K562 (cell line): ENCODE measurements around the gene OR2T5. TPM values are rescaled to one million over a fixed set of nuclear protein-coding genes. Genes with fewer than 3 reads are reported as not detected.
"Not testable (repeated sequence)": the region's sequence is repeated elsewhere in the genome, so short reads cannot be mapped to it uniquely, and the experiment has no call there.

Experiments used
- ATAC-seq: fragments of 200-7000 bp; cut with Tn5 transposase; 3 replicates; pipeline ENCODE4 v1.9.1; 2020; ENCODE audit warnings: moderate library complexity
- BruUV-seq: library from RNA; stranded (reverse); fragments of 400-500 nt; replicated peaks from 2 replicates; lab custom pipeline; 2021; lab: Mats Ljungman, UMichigan
- CTCF ChIA-PET: fragments of 300-600 bp; formaldehyde crosslinking; extraction: SDS; loops from one replicate; lab custom pipeline; 2021; ENCODE audit warnings: low intra/inter-chr PET ratio; lab: Yijun Ruan, JAX
- POLR2A ChIA-PET: fragments of 300-600, 350-650 bp; sonication (Branson Sonifier 250); formaldehyde crosslinking; extraction: SDS; loops from one replicate; lab custom pipeline; 2021; ENCODE audit warnings: antibody characterized with exemption, inconsistent platforms; lab: Yijun Ruan, JAX
- DNase-seq, 4 experiments: peaks; one replicate each; pipeline versions ENCODE4 v3.0.0 to v3.0.0-alpha.2; 2011 to 2018; ENCODE audit warnings: low spot score in 3 of 4, mixed read lengths in 3 of 4; ENCODE audit errors: extremely low read depth in 1 of 4
- FAIRE-seq: peaks from 2 replicates; lab custom pipeline; 2011; peaks lifted over from hg19 to GRCh38; lab: Jason Lieb, UNC
- H2AFZ ChIP-seq: 2 replicates; pipeline ENCODE4 v1.6.0; 2011; ENCODE audit warnings: low read depth, low read length, control low read depth, inconsistent platforms
- H3K27ac ChIP-seq: fragments of 200-600 bp; 3 replicates; pipeline ENCODE4 v1.8.0; 2011; ENCODE audit warnings: low read depth, mild to moderate bottlenecking, control low read depth, inconsistent platforms, low read length, moderate library complexity, mixed read lengths; ENCODE audit errors: extremely low read depth
- H3K27me3 ChIP-seq, 2 experiments: fragments of 300-600 bp in 1 of 2; 2 replicates in 1 of 2; 3 replicates in 1 of 2; pipeline versions ENCODE4 v1.6.0 to v1.8.0; 2011; ENCODE audit warnings: inconsistent platforms in 2 of 2, low read length in 2 of 2, mild to moderate bottlenecking in 1 of 2, mixed read lengths in 1 of 2, moderate library complexity in 1 of 2; ENCODE audit not compliant: control insufficient read depth in 2 of 2, insufficient read depth in 2 of 2
- H3K36me3 ChIP-seq: fragments of 300-600 bp; 3 replicates; pipeline ENCODE4 v1.8.0; 2011; ENCODE audit warnings: mild to moderate bottlenecking, low read length, inconsistent platforms; ENCODE audit not compliant: control insufficient read depth, insufficient read depth
- H3K4me1 ChIP-seq, 2 experiments: fragments of 200-600 bp in 1 of 2; replicated peaks in 1 of 2; 2 replicates in 1 of 2; 3 replicates in 1 of 2; pipeline versions ENCODE4 v1.5.1 to v1.8.0; 2011; ENCODE audit warnings: inconsistent platforms in 2 of 2, low read length in 2 of 2, mild to moderate bottlenecking in 1 of 2, mixed read lengths in 1 of 2, moderate library complexity in 1 of 2; ENCODE audit not compliant: control insufficient read depth in 2 of 2, insufficient read depth in 2 of 2
- H3K4me2 ChIP-seq: 2 replicates; pipeline ENCODE4 v1.6.1; 2011; ENCODE audit warnings: low read length, control low read depth, inconsistent platforms, mixed read lengths; ENCODE audit not compliant: insufficient read depth
- H3K4me3 ChIP-seq: fragments of 200-600 bp; sonication (generic), shearing (Covaris generic); 2 replicates; pipeline ENCODE4 v1.5.1; 2016; ENCODE audit warnings: control low read depth, inconsistent platforms
- H3K79me2 ChIP-seq: fragments of 200-600 bp; 3 replicates; pipeline ENCODE4 v1.8.0; 2011; ENCODE audit warnings: low read length, inconsistent platforms; ENCODE audit not compliant: control insufficient read depth, insufficient read depth
- H3K9ac ChIP-seq, 2 experiments: 2 replicates each; pipeline versions ENCODE4 v1.6.0 to v1.6.1; 2011; ENCODE audit warnings: low read depth in 2 of 2, low read length in 2 of 2, control low read depth in 1 of 2, inconsistent platforms in 1 of 2, mild to moderate bottlenecking in 1 of 2, mixed read lengths in 1 of 2; ENCODE audit not compliant: insufficient read depth in 1 of 2
- H3K9me1 ChIP-seq: one replicate; pipeline ENCODE4 v1.6.0; 2011; ENCODE audit warnings: inconsistent platforms, mild to moderate bottlenecking, low read length, moderate library complexity; ENCODE audit not compliant: control insufficient read depth, insufficient read depth
- H3K9me3 ChIP-seq: replicated peaks from 2 replicates; pipeline ENCODE4 v1.5.1; 2011; ENCODE audit warnings: low read depth, low read length, inconsistent platforms; ENCODE audit not compliant: control insufficient read depth, insufficient read depth
- H4K20me1 ChIP-seq: replicated peaks from 2 replicates; pipeline ENCODE4 v1.6.1; 2011; ENCODE audit warnings: low read length, inconsistent platforms, mixed read lengths; ENCODE audit not compliant: control insufficient read depth, insufficient read depth
- MEIS2 ChIP-seq: fragments of 450-650 bp; IDR thresholded peaks from 2 replicates; pipeline ENCODE4 v1.6.1; 2014; ENCODE audit warnings: mild to moderate bottlenecking; ENCODE audit not compliant: partially characterized antibody
- SOX6 ChIP-seq: fragments of 450-650 bp; IDR thresholded peaks from 2 replicates; pipeline ENCODE4 v1.6.1; 2014; ENCODE audit warnings: mild to moderate bottlenecking
- ZNF57 ChIP-seq: fragments of 450-650 bp; formaldehyde crosslinking; IDR thresholded peaks from 2 replicates; pipeline ENCODE4 v1.4.0; 2020; ENCODE audit warnings: mild to moderate bottlenecking, moderate library complexity
- ZNF766 ChIP-seq: fragments of 200-800 bp; sonication (Bioruptor generic); conservative IDR thresholded peaks from 2 replicates; pipeline ENCODE4 v1.6.1; 2016; ENCODE audit warnings: missing genetic modification characterization, missing compliant biosample characterization
- WGBS: fragments of 100-300 bp; shearing (Covaris generic); methylation state at CpG from one replicate; pipeline ENCODE4 v1.1.6; 2016; ENCODE audit warnings: low coverage, mixed read lengths; ENCODE audit not compliant: insufficient coverage; ENCODE audit errors: missing lambda C conversion rate; 5-methylcytosine and 5-hydroxymethylcytosine counted together
- in situ Hi-C: fragments of 300-500 bp; cut with MboI; formaldehyde crosslinking; loops from 4 replicates; pipeline ENCODE4 v1.15.0; 2018; ENCODE audit warnings: inconsistent platforms, mixed read lengths
- intact Hi-C: fragments of 100-400 bp; cut with micrococcal nuclease; formaldehyde crosslinking; loops from 2 replicates; pipeline ENCODE4 v1.14.2; 2022
- polyA plus RNA-seq, 8 experiments: library from polyadenylated mRNA; depleted of rRNA in 4 of 8; stranded (reverse) in 5 of 8; unstranded in 3 of 8; fragments of >200 nt; fragmentation: Nextera tagmentation in 2 of 8; fragmentation: Illumina TruSeq in 1 of 8; extraction: Ambion mirVana in 2 of 8; extraction: Trizol in 1 of 8; gene quantifications; 2 replicates each; pipeline versions ENCODE4 v1.2.1 to v1.2.3, GENCODE V29; 2011 to 2014; ENCODE audit warnings: inconsistent platforms in 1 of 8, missing spikeins in 1 of 8
- total RNA-seq, 7 experiments: library from RNA; depleted of rRNA in 6 of 7; stranded (reverse); fragments of >200 nt in 6 of 7; fragmentation: Illumina TruSeq in 2 of 7; extraction: Trizol in 2 of 7; gene quantifications; 2 replicates each; pipeline versions ENCODE4 v1.2.1 to v1.2.3, GENCODE V29; 2011 to 2021; ENCODE audit warnings: low replicate concordance in 1 of 7
- TF ChIP-seq, protein P1 (sequence below): fragments of 450-650 bp; IDR thresholded peaks from 2 replicates; pipeline ENCODE4 v1.6.1; 2016
- TF ChIP-seq, protein P2 (sequence below), 2 experiments: IDR thresholded peaks in 1 of 2; conservative IDR thresholded peaks in 1 of 2; 2 replicates each; pipeline ENCODE4 v1.6.1; 2016; ENCODE audit warnings: low read depth in 2 of 2, mild to moderate bottlenecking in 1 of 2, missing compliant biosample characterization in 1 of 2, missing genetic modification characterization in 1 of 2, moderate library complexity in 1 of 2

Gene OR2T5
- total and polyA plus RNA-seq, 9 of the 15 experiments (the other 6 are each of a cell fraction or from before 2014, with no cell fraction given) = not detected

DNA sequence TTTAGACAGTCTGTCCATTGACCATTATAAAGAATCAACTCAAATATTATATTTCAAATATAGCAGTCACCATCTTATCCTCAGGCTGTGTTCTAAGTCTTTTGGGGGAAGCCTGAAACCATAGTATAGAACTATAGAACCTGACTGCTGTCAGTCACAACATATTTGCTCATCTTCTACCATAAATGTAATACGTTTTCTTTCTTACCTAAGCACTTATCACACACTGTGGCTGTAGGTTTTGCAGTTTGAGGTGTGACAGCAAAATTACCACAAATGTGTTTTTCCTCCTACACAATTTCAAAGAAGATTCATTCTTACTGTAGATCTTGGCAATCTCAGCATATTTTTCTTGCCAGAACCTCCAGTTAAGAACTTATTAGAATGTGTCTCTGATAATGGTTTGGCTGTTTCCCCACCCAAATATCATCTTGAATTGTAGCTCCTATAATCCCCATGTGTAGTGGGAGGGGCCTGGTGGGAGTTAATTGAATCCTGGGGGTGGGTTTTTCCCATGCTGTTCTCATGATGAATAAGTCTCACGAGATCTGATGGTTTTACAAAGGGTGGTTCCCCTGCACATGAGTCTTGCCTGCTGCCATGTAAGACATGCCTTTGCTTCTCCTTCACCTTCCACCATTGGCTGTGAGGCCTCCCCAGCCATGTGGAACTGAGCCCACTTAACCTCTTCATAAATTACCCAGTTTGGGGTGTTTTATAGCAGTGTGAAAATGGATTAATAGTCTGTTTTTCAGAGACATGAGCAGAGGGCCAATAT, 45.7 kb upstream of the OR2T5 start:
- intact Hi-C loops = not testable (repeated sequence)

DNA sequence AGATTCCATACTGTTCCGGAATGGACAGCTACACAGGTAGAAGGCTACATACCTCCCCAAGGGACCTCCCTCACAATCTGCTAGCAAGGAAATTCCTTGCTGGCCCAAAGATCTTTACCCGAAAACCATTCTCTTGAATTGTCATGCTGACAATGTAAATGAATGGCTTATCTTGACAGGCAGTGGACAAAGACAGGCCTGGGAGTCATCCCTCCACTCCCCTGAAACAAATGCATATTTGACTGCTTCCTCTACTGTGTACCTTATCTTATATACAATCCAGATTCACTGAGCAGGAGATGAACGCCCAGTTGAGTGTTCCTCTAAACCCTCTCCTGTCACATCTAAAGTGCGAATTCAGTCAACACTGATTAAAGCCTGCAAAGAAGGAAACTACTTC, 43.8 kb upstream of the OR2T5 start:
- H3K4me3 ChIP-seq, CTCF ChIA-PET, BruUV-seq, H3K27me3 ChIP-seq, H3K4me1 ChIP-seq, intact Hi-C loops, H3K36me3 ChIP-seq, H2AFZ ChIP-seq, H3K9ac ChIP-seq, FAIRE-seq, H3K79me2 ChIP-seq, DNase-seq, H3K9me3 ChIP-seq, POLR2A ChIA-PET, H3K27ac ChIP-seq, H4K20me1 ChIP-seq, H3K9me1 ChIP-seq, H3K4me2 ChIP-seq: not testable (repeated sequence)
- WGBS = 0% methylated on average over 4 of the region's 4 CpGs
- peak; percentile 61; the same call in 2 of the 3 replicates for ATAC-seq
- in situ Hi-C loops = loop anchor here (5.0 kb wide), 1 partner anchor 203 kb away; the partner anchor contains the start of gene OR2T35
- TF ChIP-seq, protein P1, sequence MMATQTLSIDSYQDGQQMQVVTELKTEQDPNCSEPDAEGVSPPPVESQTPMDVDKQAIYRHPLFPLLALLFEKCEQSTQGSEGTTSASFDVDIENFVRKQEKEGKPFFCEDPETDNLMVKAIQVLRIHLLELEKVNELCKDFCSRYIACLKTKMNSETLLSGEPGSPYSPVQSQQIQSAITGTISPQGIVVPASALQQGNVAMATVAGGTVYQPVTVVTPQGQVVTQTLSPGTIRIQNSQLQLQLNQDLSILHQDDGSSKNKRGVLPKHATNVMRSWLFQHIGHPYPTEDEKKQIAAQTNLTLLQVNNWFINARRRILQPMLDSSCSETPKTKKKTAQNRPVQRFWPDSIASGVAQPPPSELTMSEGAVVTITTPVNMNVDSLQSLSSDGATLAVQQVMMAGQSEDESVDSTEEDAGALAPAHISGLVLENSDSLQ = peak; percentile 22; the same call in 1 of the 2 replicates
- TF ChIP-seq ZNF57 (0 out of 2 replicates have a peak, but pooled peaks have one; percentile 42), SOX6 (peak; percentile 53; the same call in 1 of the 2 replicates), ZNF766 (CRISPR knock-in tag) (0 out of 2 replicates have a peak, but pooled peaks have one; percentile 42), MEIS2 (peak; percentile 40)
- TF ChIP-seq, protein P2, sequence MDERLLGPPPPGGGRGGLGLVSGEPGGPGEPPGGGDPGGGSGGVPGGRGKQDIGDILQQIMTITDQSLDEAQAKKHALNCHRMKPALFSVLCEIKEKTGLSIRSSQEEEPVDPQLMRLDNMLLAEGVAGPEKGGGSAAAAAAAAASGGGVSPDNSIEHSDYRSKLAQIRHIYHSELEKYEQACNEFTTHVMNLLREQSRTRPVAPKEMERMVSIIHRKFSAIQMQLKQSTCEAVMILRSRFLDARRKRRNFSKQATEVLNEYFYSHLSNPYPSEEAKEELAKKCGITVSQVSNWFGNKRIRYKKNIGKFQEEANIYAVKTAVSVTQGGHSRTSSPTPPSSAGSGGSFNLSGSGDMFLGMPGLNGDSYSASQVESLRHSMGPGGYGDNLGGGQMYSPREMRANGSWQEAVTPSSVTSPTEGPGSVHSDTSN (CRISPR knock-in tag; IDR thresholded peaks at IDR 0.05; ENCODE audit: low read depth) = not testable (repeated sequence)
- TF ChIP-seq, protein P2 (tag; conservative IDR thresholded peaks at IDR 0.05; ENCODE audit: low read depth) = 0 out of 2 replicates have a peak, but pooled peaks have one; percentile 42

More for the DNA sequence above, 45.7 kb upstream of the OR2T5 start:
- H2AFZ ChIP-seq, BruUV-seq, H3K36me3 ChIP-seq, FAIRE-seq, H3K27me3 ChIP-seq, H4K20me1 ChIP-seq, H3K4me1 ChIP-seq, H3K9me3 ChIP-seq, ATAC-seq, H3K4me3 ChIP-seq, H3K9me1 ChIP-seq, H3K4me2 ChIP-seq, POLR2A ChIA-PET, DNase-seq, H3K9ac ChIP-seq, H3K27ac ChIP-seq, H3K79me2 ChIP-seq, CTCF ChIA-PET: not testable (repeated sequence)
- 0% methylated on average over 1 of the region's 2 CpGs for WGBS
- in situ Hi-C loops = loop anchor here (5.0 kb wide), 1 partner anchor 205 kb away; the partner anchor contains the start of gene OR2T35
